ENCODE results near the gene LRRC37B.
"Not testable (repeated sequence)": the region's sequence is repeated elsewhere in the genome, so short reads cannot be mapped to it uniquely, and the experiment has no call there.

- TF ChIP-seq USF2 (IDR thresholded peaks at IDR 0.05); GATA3 (IDR thresholded peaks at IDR 0.05; ENCODE audit: borderline replicate concordance); MAFK (IDR thresholded peaks at IDR 0.05; ENCODE audit: partially characterized antibody); CTCF (IDR thresholded peaks at IDR 0.05): not testable (repeated sequence)
Observed at GRCh38 chr17:31970416-31970815, 36.8 kb upstream of the LRRC37B start.
